HG03280 (cell line): ENCODE measurements around the gene INAVA.

Experiments used
- ATAC-seq: cut with Tn5 transposase; IDR thresholded peaks from one replicate; pipeline ENCODE4 v1.9.1; 2021; ENCODE audit warnings: mild to moderate bottlenecking, moderate library complexity; ENCODE audit not compliant: unreplicated experiment

Gene INAVA

DNA sequence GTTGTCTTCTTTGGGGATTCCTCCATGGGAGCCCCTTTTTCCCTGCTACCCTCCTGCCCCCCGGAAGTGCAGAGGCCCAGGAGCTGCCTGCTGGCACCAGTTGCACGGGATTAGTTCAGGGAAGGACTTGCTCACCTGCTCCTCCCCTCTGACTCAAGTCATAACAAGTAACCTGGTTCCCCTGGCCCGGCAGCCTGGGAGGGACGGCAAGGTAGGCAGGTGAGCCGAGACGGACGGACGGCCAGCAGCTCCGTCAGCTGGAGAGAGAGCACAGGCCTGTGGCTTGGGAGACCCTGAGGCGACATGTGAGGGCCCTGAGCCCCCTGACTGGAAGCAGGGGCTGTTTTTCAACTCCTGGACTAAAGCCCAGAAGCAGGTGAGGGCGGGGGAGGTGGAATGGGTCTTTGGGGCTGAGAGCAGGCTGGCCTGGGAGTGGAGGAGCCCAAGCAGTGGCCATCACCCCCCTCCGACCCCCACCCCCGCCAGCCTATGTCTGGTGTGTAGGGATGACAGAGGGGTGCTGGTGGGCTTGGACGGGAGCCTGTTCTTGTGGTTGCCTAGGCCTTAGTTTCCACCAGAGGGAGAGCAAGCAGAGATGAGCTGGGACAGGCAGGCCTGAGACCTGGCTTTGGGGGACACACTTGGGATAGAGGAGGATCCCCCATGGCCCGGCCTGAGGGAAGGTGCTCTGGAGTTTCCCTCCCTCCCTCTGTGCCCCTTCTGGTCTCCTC is at the start of gene INAVA:
Gene INAVA, plus strand, starts transcription at position 189 of the 731 bp plus-strand sequence. CDS start 3,501 bp downstream, outside the sequence.
- ATAC-seq = no peak

GRCh38 chr1:200845360-200845759 is 49.3 kb upstream of the INAVA start:
- no peak for ATAC-seq

GRCh38 chr1:200846398-200846797 is 48.3 kb upstream of the INAVA start:
- ATAC-seq = no peak

- ATAC-seq = no peak
These were observed 45.3 kb upstream of the INAVA start for GRCh38 chr1:200849430-200849829.

DNA sequence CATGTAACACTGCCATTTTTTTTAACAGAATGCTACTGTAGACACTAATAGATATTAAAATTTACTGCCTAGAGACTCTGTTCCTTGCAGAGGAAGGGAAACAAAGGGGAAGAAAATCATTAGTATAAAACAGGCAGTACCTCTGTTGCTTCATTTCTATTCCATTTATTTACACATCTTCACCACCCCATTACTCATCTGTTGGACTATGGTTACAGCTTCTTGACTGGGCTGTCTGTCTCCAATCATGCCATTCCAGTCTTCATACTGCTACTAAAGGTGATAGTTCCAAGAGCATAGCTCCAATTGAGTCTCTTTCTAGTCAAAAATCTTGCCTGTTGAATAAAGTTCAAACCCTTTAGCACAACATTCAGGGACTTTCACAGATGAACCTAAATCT is 44.1 kb upstream of the INAVA start:
- no peak for ATAC-seq

DNA sequence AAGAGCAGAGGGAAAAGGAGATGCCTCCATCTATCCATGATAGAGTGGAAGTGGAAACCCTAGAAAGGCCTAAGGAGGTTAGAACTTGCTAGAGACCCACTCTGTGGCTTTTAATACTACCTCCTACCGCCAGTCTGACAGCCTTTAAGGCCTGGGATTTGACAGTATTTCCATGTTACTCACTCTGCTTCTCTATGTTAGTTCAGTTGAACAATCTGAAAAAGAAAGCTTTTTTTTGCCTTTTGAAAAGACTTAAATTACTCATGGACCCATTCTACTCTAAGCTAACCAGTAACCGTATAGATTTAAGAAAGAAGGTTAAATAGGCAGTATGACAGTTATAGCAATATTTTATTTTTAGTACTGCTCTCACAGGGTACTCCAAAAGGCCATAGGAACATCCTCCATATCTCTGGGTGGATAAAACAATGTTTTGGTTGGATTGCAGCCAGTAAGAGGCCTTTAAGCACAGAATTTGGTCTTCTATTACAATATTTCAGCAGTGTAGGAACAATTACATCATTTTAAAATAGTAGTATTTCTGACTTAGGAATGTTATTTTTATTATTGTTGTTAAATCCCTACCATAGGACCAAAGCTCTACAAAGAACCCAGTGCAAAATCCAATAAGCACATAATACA is 37.9 kb upstream of the INAVA start:
- no peak for ATAC-seq

- no peak for ATAC-seq
These were observed 36.9 kb upstream of the INAVA start for GRCh38 chr1:200857804-200858203.

DNA sequence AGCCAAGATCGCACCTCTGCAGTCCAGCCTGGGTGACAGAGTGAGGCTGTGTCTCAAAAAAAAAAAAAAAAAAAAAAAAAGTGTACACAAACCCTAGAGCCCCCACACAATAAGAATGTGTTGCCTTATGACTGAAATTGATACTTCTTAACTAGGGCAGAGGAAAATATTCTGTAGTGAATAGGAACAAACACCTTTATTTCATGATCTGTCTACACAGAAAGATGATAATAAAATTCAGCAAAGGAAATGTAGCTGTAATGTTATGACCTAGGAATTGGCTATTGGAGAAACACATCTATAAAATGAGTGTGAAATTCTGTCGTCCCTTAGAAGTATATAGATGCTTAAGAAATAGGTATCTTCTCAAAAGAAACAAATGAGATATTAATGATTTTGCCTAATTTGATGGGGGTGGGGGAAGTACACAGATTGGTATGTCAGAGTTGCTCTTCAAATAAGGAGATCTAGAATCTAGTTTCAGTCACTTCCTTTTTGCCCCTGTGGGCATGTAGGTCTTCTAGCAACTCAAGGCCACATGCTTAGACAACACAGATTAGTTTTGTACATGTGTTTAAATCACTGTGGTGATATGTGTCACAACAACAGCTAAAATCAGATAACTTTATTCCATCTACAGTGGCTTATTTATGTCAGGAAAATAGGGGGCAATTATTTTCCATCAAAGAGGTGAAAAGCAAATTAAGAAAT is 32.6 kb upstream of the INAVA start:
- no peak for ATAC-seq

GRCh38 chr1:200862713-200863415 is 31.8 kb upstream of the INAVA start:
- no peak for ATAC-seq

- no peak for ATAC-seq
These were observed 28.6 kb upstream of the INAVA start for GRCh38 chr1:200866116-200866515.

- ATAC-seq = peak; percentile 84
These were observed 28.2 kb upstream of the INAVA start for GRCh38 chr1:200866521-200866920.

- no peak for ATAC-seq
These were observed 27.5 kb upstream of the INAVA start for GRCh38 chr1:200867018-200867811.

DNA sequence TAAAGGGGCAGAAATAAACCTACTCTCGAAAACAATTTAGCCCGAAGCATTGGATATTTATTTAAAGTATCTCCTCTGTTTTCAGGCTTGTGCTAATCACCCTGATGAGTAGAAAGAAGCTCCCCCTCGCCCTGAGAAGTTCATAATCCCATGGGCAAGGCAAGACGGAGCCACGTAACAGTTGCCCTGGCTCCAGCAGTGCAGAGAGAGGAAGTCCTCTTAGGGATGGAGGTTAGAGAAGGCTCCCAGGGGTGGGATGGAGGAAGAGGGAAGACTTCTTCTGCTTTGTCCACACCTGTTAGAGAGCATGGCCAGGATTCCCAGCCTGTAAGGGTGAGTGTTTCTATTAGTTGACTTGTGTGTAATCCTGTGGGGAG is 25.3 kb upstream of the INAVA start:
- ATAC-seq = no peak

GRCh38 chr1:200869753-200870391 is 24.8 kb upstream of the INAVA start:
- peak; percentile 32 for ATAC-seq

DNA sequence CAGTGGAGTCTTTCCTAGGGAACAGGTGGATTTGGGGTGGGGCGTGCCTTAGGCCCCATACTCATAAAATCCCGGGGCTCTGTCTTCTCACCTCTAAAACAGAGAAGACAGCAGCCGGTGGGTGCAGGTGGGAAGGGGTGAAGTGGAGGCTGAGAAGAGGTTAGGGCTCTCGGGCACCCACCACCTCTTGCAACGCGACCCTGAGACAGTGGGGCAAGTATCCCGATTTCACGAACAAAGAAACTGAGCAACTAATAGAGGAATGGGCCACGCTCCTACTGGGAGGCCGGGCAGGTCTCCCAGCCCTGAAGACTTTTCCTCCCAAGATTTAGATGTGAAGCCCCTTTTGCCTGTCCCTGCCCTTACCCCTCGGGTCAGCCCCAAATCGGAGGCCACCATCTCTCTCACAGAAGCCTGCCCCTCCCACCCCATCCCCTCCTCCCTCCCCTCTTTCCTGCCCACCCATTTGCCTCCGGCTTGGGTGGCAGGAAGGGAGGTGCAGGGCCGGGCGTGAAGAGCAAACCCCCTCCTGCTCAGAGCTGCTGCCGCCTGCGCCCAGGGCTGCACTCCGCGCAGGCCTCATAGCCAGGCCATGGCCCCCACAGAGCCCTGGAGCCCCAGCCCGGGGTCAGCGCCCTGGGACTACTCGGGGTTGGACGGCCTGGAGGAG is 22.1 kb upstream of the INAVA start, which contains the start of gene GPR25:
Gene GPR25, plus strand, starts transcription at position 536 of the 670 bp plus-strand sequence. Its CDS starts 57 bp downstream, at position 593.
- ATAC-seq = no peak

DNA sequence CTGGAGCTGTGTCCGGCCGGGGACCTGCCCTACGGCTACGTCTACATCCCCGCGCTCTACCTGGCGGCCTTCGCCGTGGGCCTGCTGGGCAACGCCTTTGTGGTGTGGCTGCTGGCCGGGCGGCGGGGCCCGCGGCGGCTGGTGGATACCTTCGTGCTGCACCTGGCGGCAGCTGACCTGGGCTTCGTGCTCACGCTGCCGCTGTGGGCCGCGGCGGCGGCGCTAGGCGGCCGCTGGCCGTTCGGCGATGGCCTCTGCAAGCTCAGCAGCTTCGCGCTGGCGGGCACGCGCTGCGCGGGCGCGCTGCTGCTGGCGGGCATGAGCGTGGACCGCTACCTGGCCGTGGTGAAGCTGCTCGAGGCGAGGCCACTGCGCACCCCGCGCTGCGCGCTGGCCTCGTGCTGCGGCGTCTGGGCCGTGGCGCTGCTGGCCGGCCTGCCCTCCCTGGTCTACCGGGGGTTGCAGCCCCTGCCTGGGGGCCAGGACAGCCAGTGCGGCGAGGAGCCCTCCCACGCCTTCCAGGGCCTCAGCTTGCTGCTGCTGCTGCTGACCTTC is 21.5 kb upstream of the INAVA start:
- no peak for ATAC-seq

DNA sequence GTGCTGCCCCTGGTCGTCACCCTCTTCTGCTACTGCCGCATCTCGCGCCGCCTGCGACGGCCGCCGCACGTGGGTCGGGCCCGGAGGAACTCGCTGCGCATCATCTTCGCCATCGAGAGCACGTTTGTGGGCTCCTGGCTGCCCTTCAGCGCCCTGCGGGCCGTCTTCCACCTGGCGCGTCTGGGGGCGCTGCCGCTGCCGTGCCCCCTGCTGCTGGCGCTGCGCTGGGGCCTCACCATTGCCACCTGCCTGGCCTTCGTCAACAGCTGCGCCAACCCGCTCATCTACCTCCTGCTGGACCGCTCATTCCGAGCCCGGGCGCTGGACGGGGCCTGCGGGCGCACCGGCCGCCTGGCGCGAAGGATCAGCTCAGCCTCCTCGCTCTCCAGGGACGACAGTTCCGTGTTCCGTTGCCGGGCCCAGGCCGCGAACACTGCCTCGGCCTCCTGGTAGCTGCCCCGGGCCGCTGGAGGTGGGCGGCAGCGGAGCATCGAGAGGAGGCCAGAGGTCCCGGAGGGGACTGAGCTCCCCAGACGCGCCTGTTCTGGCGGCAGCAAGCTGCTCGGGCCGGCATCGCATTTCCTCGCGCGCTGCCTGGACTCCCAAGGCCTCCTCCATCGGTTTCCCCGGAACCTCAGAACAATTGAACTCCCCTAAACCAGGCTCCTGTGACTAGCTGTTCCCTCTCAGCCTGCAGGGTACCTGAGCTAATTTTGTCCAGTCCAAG is 20.9 kb upstream of the INAVA start:
- ATAC-seq = no peak

DNA sequence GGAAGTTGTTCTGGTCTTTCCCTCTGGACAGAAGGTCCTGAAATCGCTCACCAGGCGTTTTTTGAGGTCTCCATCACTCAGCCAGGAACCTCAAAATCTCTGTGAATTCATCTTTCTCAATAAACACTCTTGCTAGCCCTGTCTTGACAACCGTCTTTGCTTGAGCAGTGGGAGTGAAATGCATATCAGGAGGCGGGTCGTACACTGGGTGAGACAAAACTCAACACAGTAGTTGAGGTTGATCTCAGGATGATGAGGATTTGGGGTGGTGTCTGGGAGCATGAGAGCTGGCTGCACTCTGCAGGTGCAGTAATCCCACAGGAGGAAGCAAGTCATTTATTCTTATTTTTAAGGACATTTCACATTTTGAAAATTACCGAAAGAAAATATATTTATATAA is 20.0 kb upstream of the INAVA start:
- ATAC-seq = no peak
